SJSA1 (cell line): ENCODE data around the gene ABL1. TPM values are rescaled to one million over a fixed set of nuclear protein-coding genes. Genes with fewer than 3 reads are reported as not detected.
"Not testable (repeated sequence)": the region's sequence is repeated elsewhere in the genome, so short reads cannot be mapped to it uniquely, and the experiment has no call there.

Experiments used
- DNase-seq, 2 experiments: peaks; one replicate each; pipeline ENCODE4 v3.0.0-alpha.2; 2015 to 2020; ENCODE audit warnings: low spot score in 2 of 2, low read depth in 1 of 2
- H3K27ac ChIP-seq: fragments of 250-450 bp; sonication (Bioruptor Pico); 2 replicates; pipeline ENCODE4 v1.5.1; 2020; ENCODE audit warnings: mild to moderate bottlenecking, moderate library complexity
- H3K27me3 ChIP-seq: fragments of 250-450 bp; sonication (Bioruptor Pico); replicated peaks from 2 replicates; pipeline ENCODE4 v1.5.1; 2020; ENCODE audit warnings: mild to moderate bottlenecking, moderate library complexity
- H3K36me3 ChIP-seq: fragments of 250-450 bp; sonication (Bioruptor Pico); 2 replicates; pipeline ENCODE4 v1.5.1; 2020; ENCODE audit warnings: mild to moderate bottlenecking
- H3K4me1 ChIP-seq: fragments of 250-450 bp; sonication (Bioruptor Pico); replicated peaks from 2 replicates; pipeline ENCODE4 v1.6.1; 2021; ENCODE audit warnings: mild to moderate bottlenecking
- H3K4me3 ChIP-seq: fragments of 250-450 bp; sonication (Bioruptor Pico); 2 replicates; pipeline ENCODE4 v1.5.1; 2020; ENCODE audit warnings: mild to moderate bottlenecking
- H3K9me3 ChIP-seq: fragments of 250-450 bp; sonication (Bioruptor Pico); replicated peaks from 2 replicates; pipeline ENCODE4 v1.5.1; 2020; ENCODE audit warnings: mild to moderate bottlenecking
- total RNA-seq: library from RNA; depleted of rRNA; stranded (reverse); fragments of >200 nt; shearing (Covaris generic); gene quantifications from 2 replicates; pipeline ENCODE4 v1.2.3, GENCODE V29; 2014

ABL1 gene
- total RNA-seq, 1 experiment from 2014 or later: 24.7 TPM

DNA sequence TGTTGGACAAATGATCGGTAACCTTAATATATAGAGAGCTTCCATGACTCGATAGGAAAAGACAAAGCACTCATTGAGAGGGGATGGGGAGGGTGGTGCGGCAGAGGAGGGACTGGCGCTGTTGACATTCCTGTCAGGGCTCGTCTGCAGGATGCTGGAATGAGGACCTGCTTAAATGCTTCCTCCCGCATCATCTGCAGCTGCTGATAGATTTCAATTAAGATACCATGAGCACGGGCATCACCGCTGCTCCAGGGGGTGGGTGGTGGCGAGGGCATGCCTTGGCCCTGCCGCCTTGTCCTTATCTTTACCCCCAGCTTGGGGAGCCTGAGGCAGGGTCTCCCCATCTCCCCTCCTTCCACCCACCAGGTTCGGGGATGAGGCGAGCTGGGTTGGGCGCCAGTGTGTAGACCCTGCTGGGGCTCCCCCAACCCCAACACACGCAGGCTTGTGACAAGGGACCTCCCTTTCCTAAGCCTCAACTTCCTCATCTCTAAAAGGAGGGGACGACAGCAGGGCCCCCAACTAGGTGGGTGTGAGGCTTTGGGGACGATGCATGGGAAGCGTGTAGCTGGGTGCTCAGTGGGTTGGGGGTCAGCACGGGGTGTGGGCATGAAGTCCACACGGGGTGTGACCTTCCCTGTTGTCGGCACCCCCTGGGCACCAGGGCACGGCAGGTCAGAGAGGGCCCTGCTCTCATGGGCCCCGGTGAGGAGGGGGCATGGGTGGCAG lies 73.3 kb downstream of the ABL1 start:
- no peaks in the 10 kb centered on the region for H3K36me3 ChIP-seq

DNA sequence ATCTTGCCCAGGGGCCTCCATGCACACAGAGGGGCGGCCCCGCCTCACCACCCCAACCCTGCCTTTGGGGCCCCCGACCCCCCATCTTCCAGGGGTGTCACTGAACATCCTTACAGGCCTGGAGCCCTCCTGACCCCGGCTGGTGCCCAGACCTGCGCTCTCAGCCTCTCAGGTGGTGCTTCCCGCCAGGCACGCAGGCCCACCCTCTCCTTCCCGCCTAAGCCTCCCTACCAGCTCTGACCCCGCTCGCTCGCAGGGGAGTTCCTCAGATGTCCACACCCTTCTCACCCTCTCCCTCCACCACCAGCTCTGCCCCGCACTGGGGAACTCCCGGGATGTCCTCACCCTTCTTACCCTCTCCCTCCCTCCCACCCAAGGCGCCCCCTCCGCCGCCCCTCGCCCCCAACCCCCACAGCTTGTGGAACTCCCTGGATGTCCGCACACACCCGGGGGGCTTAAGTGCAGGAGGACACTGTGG lies 73.9 kb downstream of the ABL1 start:
- no peak overlapping the region for H3K27ac ChIP-seq
- no peaks in the 10 kb centered on the region for H3K4me1 ChIP-seq
- no peak overlapping the region for H3K4me3 ChIP-seq
- DNase-seq: no peak
- no peaks in the 10 kb centered on the region for H3K9me3 ChIP-seq
- H3K27me3 ChIP-seq: 0 out of 2 replicates have a peak, but pooled peaks cover 14% of the 10 kb centered on the region
- no peaks in the 10 kb centered on the region for H3K36me3 ChIP-seq

More for the DNA sequence above, 73.3 kb downstream of the ABL1 start:
- no peak for DNase-seq
- Histone ChIP-seq H3K27me3 (0 out of 2 replicates have a peak, but pooled peaks cover 14% of the 10 kb centered on the region), H3K4me3 (no peak overlapping the region), H3K9me3 (no peaks in the 10 kb centered on the region), H3K4me1 (no peaks in the 10 kb centered on the region), H3K27ac (no peak overlapping the region)

DNA sequence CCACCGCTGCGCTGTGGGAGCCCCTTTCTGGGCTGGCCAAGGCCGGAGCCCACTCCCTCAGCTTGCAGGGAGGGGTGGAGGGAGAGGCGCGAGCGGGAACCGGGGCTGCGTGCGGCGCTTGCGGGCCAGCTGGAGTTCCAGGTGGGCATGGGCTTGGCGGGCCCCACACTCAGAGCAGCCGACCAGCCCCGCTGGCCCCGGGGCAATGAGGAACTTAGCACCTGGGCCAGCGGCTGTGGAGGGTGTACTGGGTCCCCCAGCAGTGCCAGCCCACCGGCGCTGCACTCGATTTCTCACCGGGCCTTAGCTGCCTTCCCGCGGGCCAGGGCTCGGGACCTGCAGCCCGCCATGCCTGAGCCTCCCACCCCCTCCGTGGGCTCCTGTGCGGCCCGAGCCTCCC lies 75.0 kb downstream of the ABL1 start:
- not testable (repeated sequence) for H3K27ac ChIP-seq, H3K9me3 ChIP-seq, H3K4me1 ChIP-seq, DNase-seq, H3K36me3 ChIP-seq, H3K4me3 ChIP-seq
- H3K27me3 ChIP-seq: 0 out of 2 replicates have a peak, but pooled peaks cover 15% of the 10 kb centered on the region

DNA sequence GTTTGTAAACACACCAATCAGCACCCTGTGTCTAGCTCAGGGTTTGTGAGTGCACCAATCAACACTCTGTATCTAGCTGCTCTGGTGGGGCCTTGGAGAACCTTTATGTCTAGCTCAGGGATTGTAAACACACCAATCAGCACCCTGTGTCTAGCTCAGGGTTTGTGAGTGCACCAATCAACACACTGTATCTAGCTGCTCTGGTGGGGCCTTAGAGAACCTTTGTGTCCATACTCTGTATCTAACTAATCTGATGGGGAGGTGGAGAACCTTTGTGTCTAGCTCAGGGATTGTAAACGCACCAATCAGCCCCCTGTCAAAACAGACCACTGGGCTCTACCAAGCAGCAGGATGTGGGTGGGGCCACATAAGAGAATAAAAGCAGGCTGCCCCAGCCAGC lies 75.6 kb downstream of the ABL1 start:
- not testable (repeated sequence) for H3K27ac ChIP-seq, H3K4me1 ChIP-seq, DNase-seq

DNA sequence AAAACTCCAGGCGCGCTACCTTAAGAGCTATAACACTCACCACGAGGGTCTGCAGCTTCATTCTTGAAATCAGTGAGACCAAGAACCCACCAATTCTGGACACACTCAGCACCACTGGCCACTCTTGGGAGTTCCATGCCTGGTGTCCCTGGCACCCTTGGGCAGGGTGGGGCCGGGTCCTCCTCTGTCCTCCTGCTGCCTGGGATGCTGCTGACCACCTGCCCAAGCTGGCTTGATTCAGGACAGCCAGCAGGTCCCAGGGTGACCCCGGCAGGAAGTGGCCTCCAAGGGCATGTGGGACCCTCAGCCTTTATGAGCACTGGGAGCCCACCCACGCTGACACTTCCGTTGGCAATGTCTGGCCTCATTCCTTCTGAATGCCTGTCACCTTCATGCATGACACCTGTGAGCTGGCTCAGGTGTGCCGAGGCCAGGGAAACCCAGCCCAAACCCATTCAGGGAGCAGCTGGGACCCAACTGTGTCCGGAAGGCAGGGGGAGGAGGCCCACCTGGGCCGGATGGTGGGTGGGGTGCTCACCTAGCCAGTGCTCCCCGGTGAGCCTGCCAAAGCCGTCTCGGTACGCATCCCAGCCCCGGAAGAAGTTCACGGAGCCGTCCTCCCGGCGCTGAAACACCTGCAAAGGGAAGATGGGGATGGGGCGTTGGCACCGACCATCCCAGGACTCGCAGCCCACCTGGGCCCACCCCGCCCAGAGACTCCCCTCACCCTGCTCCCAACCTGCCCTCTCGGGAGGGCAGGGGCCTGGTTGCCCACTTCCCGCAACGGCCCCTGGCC lies 76.4 kb downstream of the ABL1 start:
- H3K27ac ChIP-seq: no peak overlapping the region
- no peak overlapping the region for H3K4me3 ChIP-seq

More for the DNA sequence above, 75.6 kb downstream of the ABL1 start:
- H3K36me3 ChIP-seq, H3K9me3 ChIP-seq, H3K4me3 ChIP-seq: not testable (repeated sequence)
- 0 out of 2 replicates have a peak, but pooled peaks cover 15% of the 10 kb centered on the region for H3K27me3 ChIP-seq

DNA sequence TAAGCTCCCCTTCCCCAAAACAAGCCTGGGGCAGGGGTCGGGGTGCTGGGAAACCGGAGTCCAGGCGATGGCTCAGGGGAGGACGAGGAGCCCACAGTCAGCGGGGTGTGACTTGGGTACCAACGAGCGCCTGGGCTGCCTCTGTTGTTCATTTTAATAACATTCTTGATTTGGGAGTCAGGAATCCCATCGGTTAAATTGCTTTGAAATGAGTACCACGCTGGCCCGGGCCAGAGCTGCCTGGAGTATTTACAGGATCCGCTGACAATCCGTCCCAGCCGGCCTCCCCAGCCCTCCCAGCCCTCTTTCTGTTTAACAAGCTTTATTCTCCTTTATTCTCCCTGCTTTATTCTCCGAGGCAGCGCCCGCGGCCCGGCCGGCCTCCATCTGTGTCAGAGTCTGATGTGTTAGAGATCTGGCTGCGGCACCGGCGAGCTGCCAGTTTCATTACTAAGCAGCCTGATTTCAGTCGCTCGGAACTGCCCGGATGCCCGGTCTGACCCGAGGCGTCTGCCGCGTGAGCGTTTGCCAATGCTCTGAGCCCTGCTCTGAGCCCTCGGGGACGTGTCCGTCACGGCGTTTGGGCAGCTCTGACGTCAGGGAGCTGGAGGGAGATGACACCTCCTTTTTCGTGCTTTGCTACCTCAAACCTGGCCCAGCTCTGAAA lies 78.0 kb downstream of the ABL1 start:
- no peaks in the 10 kb centered on the region for H3K36me3 ChIP-seq
- no peaks in the 10 kb centered on the region for H3K4me1 ChIP-seq
- no peak for DNase-seq
- no peaks in the 10 kb centered on the region for H3K9me3 ChIP-seq
- no peak overlapping the region for H3K27ac ChIP-seq
- 0 out of 2 replicates have a peak, but pooled peaks cover 5% of the 10 kb centered on the region for H3K27me3 ChIP-seq
- no peak overlapping the region for H3K4me3 ChIP-seq

More for the DNA sequence above, 76.4 kb downstream of the ABL1 start:
- no peaks in the 10 kb centered on the region for H3K4me1 ChIP-seq
- H3K27me3 ChIP-seq: 0 out of 2 replicates have a peak, but pooled peaks cover 13% of the 10 kb centered on the region
- no peak for DNase-seq
- no peaks in the 10 kb centered on the region for H3K36me3 ChIP-seq
- H3K9me3 ChIP-seq: no peaks in the 10 kb centered on the region

DNA sequence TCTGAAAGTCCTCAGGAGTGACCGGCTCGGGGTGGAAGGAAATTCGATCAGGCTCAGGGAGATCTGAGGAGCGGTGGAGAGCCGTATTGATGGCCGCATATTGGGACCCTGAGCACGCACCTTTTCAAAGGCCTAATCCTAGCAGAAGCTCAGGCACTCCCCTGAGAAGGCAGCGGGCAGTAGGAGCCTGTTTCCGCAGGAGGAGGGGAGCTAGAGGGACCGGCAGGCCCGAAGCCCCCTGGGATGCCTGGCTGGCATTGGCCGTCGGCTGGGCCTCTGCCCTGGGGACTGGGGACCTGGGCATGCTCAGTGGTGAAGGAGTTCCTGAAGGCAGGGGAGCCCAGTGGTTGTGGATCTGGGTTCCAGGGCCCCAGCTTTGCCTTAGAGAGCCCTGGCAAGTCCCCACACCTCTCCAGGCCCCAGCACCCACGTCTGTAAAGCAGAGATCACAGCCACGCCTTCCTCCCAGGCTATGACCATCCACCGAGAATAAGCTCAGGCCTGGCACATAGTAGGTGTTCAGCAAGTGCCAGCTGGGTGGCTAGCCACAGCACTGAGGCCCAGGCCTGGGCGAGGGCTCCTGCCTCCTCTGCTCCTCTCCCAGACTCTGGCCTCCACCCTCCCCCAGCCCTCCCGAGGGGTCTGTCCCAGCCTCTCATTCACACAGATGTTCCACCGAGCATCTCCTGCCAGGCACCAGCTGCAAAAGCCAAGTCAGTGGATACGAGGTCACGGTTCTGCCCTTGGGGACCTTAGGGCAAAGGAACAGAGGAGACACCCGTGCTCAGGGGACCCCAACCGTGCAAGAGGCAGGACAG lies 78.8 kb downstream of the ABL1 start:
- H3K27me3 ChIP-seq: 0 out of 2 replicates have a peak, but pooled peaks cover 5% of the 10 kb centered on the region
- H3K27ac ChIP-seq: no peak overlapping the region
- H3K9me3 ChIP-seq: no peaks in the 10 kb centered on the region
- no peak for DNase-seq
- no peaks in the 10 kb centered on the region for H3K36me3 ChIP-seq
- H3K4me1 ChIP-seq: no peaks in the 10 kb centered on the region
- H3K4me3 ChIP-seq: no peak overlapping the region

DNA sequence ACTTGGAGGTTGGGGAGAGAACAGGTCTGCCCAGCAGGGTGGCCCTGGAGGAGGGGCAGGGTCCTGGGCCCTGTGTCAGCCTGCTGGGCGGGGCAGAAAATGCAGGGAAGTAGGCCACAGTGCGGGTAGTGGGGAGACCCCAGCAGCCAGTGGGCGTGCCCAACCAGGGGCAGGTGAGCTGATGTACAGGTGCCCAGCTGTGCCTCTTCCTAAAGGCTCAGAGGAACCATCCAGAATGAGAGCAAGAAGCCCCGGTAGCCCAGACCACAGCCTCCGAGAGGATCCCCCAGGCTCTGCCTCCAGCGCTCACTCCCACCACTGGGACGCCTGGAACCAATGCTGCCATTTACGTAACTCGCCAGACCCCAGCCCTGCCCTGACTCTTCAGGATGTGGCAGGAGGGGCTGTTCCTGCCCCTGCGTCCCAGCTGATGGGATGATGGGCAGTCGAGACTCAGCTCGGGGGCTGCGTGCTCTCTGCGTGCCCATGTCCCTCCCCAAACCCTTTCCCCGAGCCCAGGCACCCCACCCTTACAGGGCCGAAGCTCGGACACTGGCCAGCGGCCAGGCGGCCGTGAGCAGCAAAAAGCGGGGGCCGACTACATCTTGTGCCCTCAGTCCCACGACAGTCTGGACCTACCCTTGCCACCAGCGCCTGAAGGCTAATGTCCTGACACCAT lies 79.5 kb downstream of the ABL1 start:
- Histone ChIP-seq H3K36me3 (no peaks in the 10 kb centered on the region), H3K27me3 (0 out of 2 replicates have a peak, but pooled peaks cover 5% of the 10 kb centered on the region), H3K4me1 (no peaks in the 10 kb centered on the region), H3K27ac (no peak overlapping the region), H3K4me3 (no peak overlapping the region), H3K9me3 (no peaks in the 10 kb centered on the region)
- no peak for DNase-seq

DNA sequence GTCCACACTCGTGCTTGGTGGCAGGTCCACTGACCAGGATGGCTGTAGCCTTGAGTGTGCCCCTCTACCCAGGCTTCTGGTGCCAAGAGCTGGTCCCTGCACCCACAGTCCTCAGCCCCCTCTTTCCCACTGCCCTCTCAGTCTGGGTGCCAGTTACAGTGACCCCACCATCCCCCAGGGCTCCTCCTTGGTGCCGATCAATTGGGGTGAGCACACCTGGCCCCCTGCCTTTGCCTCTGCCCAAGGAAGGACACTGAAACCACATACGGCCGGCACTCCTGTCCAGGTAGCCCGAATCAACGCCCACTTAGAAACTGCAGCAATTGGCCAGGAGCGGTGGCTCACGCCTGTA lies 80.0 kb downstream of the ABL1 start:
- H3K27me3 ChIP-seq: 0 out of 2 replicates have a peak, but pooled peaks cover 5% of the 10 kb centered on the region
- no peak overlapping the region for H3K4me3 ChIP-seq
- no peaks in the 10 kb centered on the region for H3K36me3 ChIP-seq
- H3K27ac ChIP-seq: no peak overlapping the region
- no peak for DNase-seq
- H3K9me3 ChIP-seq: no peaks in the 10 kb centered on the region
- no peaks in the 10 kb centered on the region for H3K4me1 ChIP-seq

DNA sequence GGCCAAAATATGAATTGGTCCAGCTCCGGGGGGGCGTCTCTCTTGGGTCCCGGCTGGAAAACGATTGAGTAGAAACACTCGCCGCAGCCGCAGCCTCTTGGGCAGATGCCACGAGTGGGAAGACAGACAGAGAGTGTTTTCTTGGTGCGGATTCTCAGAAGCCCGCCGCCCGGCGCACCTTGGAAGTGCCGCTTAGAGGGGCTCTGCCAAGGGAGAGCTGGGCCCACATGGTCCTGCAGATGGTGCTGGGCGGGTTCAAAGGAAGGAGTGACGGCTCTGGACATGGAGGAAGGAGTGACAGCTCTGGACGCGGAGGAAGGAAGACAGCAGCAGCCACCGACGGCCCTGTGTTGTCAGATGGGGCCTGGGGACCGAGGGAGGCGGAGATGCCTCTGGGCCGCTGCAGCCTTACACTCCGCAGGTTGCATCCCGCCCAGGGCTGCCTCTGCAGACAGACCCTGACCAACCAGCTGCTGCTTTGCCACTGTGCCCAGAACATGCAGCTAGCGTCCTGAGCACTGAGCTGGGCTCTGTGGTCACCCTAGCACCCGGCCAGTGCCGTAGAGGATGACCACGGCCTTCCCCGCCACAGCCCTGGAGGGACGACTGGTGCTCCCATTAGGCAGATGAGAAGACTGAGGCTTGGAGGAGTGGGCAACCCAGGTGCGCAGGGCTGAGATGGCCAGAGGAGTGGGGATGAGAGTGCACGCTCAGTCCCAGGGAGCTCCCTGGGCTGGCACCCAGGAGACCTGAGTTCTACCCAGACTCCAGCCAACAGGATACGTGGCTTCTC lies 82.3 kb downstream of the ABL1 start:
- H3K4me1 ChIP-seq: no peaks in the 10 kb centered on the region
- no peaks in the 10 kb centered on the region for H3K36me3 ChIP-seq
- no peak overlapping the region for H3K4me3 ChIP-seq
- no peaks in the 10 kb centered on the region for H3K9me3 ChIP-seq
- no peak for DNase-seq
- no peak overlapping the region for H3K27ac ChIP-seq
- peaks cover 5% of the 10 kb centered on the region; the same call in 1 of the 2 replicates for H3K27me3 ChIP-seq

DNA sequence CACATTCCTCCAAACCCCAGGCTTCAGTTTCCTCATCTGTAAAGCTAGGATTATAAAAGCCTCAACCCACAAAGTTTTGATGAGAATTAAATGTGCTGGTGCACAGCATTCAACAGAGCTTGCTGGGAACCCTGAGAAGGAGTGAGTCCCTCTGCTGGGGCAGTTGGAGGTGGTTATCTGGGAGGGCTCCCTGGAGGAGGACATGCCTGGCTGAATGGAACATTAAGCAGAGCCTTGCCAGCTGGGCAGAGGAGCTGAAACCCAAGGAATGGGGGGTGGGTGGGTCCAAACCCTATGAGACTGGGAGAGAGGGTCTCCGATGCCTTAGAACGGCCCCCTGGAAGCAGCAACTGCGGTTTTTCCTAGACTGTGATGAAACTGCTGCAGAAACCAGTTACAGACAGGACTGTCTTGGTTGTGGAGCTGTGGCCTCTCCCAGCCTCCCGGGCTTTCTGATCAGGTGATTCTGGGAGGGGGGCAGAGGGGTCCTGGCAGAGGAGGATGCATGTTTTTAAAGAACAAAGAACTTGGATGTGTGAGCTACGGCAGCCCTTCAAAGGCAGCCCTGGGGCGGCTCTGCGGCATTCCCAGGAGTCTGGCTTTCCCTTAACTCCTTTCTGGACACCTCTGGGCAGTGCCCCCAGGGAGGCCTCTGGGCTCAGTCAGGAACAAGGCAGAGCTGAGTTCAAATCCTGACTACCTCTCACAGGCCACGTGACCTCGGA lies 83.2 kb downstream of the ABL1 start:
- Histone ChIP-seq H3K9me3 (no peaks in the 10 kb centered on the region), H3K4me3 (no peak overlapping the region), H3K27ac (no peak overlapping the region), H3K4me1 (no peaks in the 10 kb centered on the region), H3K27me3 (peaks cover 13% of the 10 kb centered on the region), H3K36me3 (no peaks in the 10 kb centered on the region)
- DNase-seq: no peak
